ENCODE results near the gene KMT2C. TPM values are rescaled to one million over a fixed set of nuclear protein-coding genes. Genes with fewer than 3 reads are reported as not detected.

KMT2C gene
- total and polyA plus RNA-seq, 9 donors: 14.0 to 109 (median 74.0) TPM

- no peaks in the 10 kb centered on the region for H3K9me3 ChIP-seq
- WGBS, 3 donors: 91 to 92% (median 91%) methylated on average over 5 of the region's 5 CpGs
- intact Hi-C loops (cut with DNase I): no loop called here
- H3K4me1 ChIP-seq (ENCODE audit: insufficient read depth): no peaks in the 10 kb centered on the region
- no peak for DNase-seq
- no peaks in the 10 kb centered on the region for H3K27me3 ChIP-seq
- no peak for TF ChIP-seq CTCF (IDR thresholded peaks at IDR 0.05)
- no peak for TF ChIP-seq POLR2A (IDR thresholded peaks at IDR 0.05)
- no peak for TF ChIP-seq EP300 (IDR thresholded peaks at IDR 0.05)
- H3K36me3 ChIP-seq: no peaks in the 10 kb centered on the region
- no peak overlapping the region for H3K4me3 ChIP-seq
- no peak overlapping the region for H3K27ac ChIP-seq
Observed at GRCh38 chr7:152173372-152174070, 262.3 kb downstream of the KMT2C start.

DNA sequence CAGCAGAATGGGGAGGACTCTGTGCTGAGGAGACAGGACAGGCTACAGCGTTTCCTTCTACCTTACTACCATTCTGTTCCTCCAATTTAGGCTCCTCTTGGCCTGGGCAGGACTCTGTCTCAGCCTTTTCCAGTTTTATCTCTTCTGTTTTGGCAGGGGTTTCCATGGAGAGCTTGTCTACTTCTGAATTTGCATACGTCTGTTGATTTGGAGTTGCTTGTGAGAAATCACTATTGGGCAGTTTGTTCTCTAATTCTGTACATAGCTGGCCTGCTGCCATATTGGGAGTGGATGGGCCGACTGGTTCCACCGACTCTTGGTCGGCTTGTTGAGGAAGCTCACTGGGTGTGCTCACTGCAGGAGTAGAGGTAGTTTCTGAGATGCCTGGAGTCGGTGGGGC lies 273.5 kb downstream of the KMT2C start:
- Histone ChIP-seq H3K36me3 (no peaks in the 10 kb centered on the region), H3K27ac (no peak overlapping the region), H3K27me3 (no peaks in the 10 kb centered on the region), H3K4me3 (no peak overlapping the region), H3K9me3 (no peaks in the 10 kb centered on the region), H3K4me1 (ENCODE audit: insufficient read depth) (no peaks in the 10 kb centered on the region)
- DNase-seq: no peak
- TF ChIP-seq EP300 (IDR thresholded peaks at IDR 0.05) (no peak), POLR2A (IDR thresholded peaks at IDR 0.05) (no peak), CTCF (IDR thresholded peaks at IDR 0.05) (no peak)
- WGBS, 3 donors: 80 to 86% (median 83%) methylated on average over 6 of the region's 6 CpGs
- intact Hi-C loops (cut with DNase I): no loop called here

GRCh38 chr7:152161171-152161570 lies 274.6 kb downstream of the KMT2C start:
- H3K27ac ChIP-seq: no peak overlapping the region
- H3K9me3 ChIP-seq: no peaks in the 10 kb centered on the region
- intact Hi-C loops (cut with DNase I): no loop called here
- no peaks in the 10 kb centered on the region for H3K27me3 ChIP-seq
- no peak for DNase-seq
- no peak overlapping the region for H3K4me3 ChIP-seq
- H3K36me3 ChIP-seq: no peaks in the 10 kb centered on the region
- TF ChIP-seq CTCF (IDR thresholded peaks at IDR 0.05) (no peak), EP300 (IDR thresholded peaks at IDR 0.05) (no peak), POLR2A (IDR thresholded peaks at IDR 0.05) (no peak)
- H3K4me1 ChIP-seq (ENCODE audit: insufficient read depth): no peaks in the 10 kb centered on the region

- no peaks in the 10 kb centered on the region for H3K27me3 ChIP-seq
- H3K9me3 ChIP-seq: no peaks in the 10 kb centered on the region
- intact Hi-C loops (cut with DNase I): no loop called here
- no peak for DNase-seq
- 91 to 93% (median 93%) methylated on average over 11 of the region's 11 CpGs for WGBS, 3 donors
- H3K27ac ChIP-seq: no peak overlapping the region
- no peaks in the 10 kb centered on the region for H3K4me1 ChIP-seq (ENCODE audit: insufficient read depth)
- no peak overlapping the region for H3K4me3 ChIP-seq
- TF ChIP-seq EP300 (IDR thresholded peaks at IDR 0.05) (no peak), POLR2A (IDR thresholded peaks at IDR 0.05) (no peak), CTCF (IDR thresholded peaks at IDR 0.05) (no peak)
- H3K36me3 ChIP-seq: no peaks in the 10 kb centered on the region
Observed at GRCh38 chr7:152158801-152159587, 276.8 kb downstream of the KMT2C start.
